Measurements from ENCODE around the gene RANGRF.

Gene RANGRF

GRCh38 chr17:8320262-8320661 is 31.8 kb downstream of the RANGRF start:
- DNase-seq (ENCODE audit: low spot score), result no peak
- in situ Hi-C loops (cut with MboI; ENCODE audit: low pct_unique_long_range_greater_than_20kb, low sequenced_read_pairs, unreplicated experiment), result no loop called here
- no peak for TF ChIP-seq CTCF (IDR thresholded peaks at IDR 0.05; ENCODE audit: extremely low read depth, insufficient read depth, missing control alignments)

- no peak for TF ChIP-seq CTCF (IDR thresholded peaks at IDR 0.05; ENCODE audit: extremely low read depth, insufficient read depth, missing control alignments)
- in situ Hi-C loops (cut with MboI; ENCODE audit: low pct_unique_long_range_greater_than_20kb, low sequenced_read_pairs, unreplicated experiment), result no loop called here
- DNase-seq (ENCODE audit: low spot score), result no peak
Measured at GRCh38 chr17:8320990-8321389, 32.5 kb downstream of the RANGRF start.

- in situ Hi-C loops (cut with MboI; ENCODE audit: low pct_unique_long_range_greater_than_20kb, low sequenced_read_pairs, unreplicated experiment), result no loop called here
- no peak for DNase-seq (ENCODE audit: low spot score)
- TF ChIP-seq CTCF (IDR thresholded peaks at IDR 0.05; ENCODE audit: extremely low read depth, insufficient read depth, missing control alignments), result no peak
Measured at GRCh38 chr17:8322061-8322460, 33.6 kb downstream of the RANGRF start.

GRCh38 chr17:8324132-8324531 is 35.7 kb downstream of the RANGRF start:
- no peak for TF ChIP-seq CTCF (IDR thresholded peaks at IDR 0.05; ENCODE audit: extremely low read depth, insufficient read depth, missing control alignments)
- in situ Hi-C loops (cut with MboI; ENCODE audit: low pct_unique_long_range_greater_than_20kb, low sequenced_read_pairs, unreplicated experiment), result no loop called here
- DNase-seq (ENCODE audit: low spot score), result no peak

GRCh38 chr17:8324923-8325322 is 36.5 kb downstream of the RANGRF start:
- in situ Hi-C loops (cut with MboI; ENCODE audit: low pct_unique_long_range_greater_than_20kb, low sequenced_read_pairs, unreplicated experiment), result no loop called here
- DNase-seq (ENCODE audit: low spot score), result peak; percentile 12
- no peak for TF ChIP-seq CTCF (IDR thresholded peaks at IDR 0.05; ENCODE audit: extremely low read depth, insufficient read depth, missing control alignments)

GRCh38 chr17:8326511-8327302 is 38.2 kb downstream of the RANGRF start:
- DNase-seq (ENCODE audit: low spot score), result peak; percentile 56
- in situ Hi-C loops (cut with MboI; ENCODE audit: low pct_unique_long_range_greater_than_20kb, low sequenced_read_pairs, unreplicated experiment), result no loop called here
- TF ChIP-seq CTCF (IDR thresholded peaks at IDR 0.05; ENCODE audit: extremely low read depth, insufficient read depth, missing control alignments), result no peak
